HepG2 (cell line): ENCODE results near the gene ANKRD1. TPM values are rescaled to one million over a fixed set of nuclear protein-coding genes. Genes with fewer than 3 reads are reported as not detected.

Experiments used
- ARID2 ChIP-seq: sonication (generic); formaldehyde crosslinking; IDR thresholded peaks from 2 replicates; pipeline ENCODE4 v1.8.1; 2022; ENCODE audit warnings: mild to moderate bottlenecking, missing genetic modification reagents, borderline replicate concordance
- BRCA1 ChIP-seq: sonication (generic); formaldehyde crosslinking; IDR thresholded peaks from 2 replicates; pipeline ENCODE4 v1.4.0; 2020; ENCODE audit warnings: missing genetic modification reagents
- CEBPZ ChIP-seq: IDR thresholded peaks from 2 replicates; pipeline ENCODE4 v1.6.1; 2012; ENCODE audit warnings: low read length, improper control_type of control experiment
- CENPT ChIP-seq: sonication (generic); formaldehyde crosslinking; IDR thresholded peaks from 2 replicates; pipeline ENCODE4 v1.8.0; 2022; ENCODE audit warnings: low read depth, mild to moderate bottlenecking, moderate library complexity, missing genetic modification reagents
- ELF3 ChIP-seq: IDR thresholded peaks from 2 replicates; pipeline ENCODE4 v1.6.1; 2016; ENCODE audit warnings: missing genetic modification reagents, missing compliant biosample characterization
- FOXK2 ChIP-seq: fragments of 450-650 bp; IDR thresholded peaks from 2 replicates; pipeline ENCODE4 v1.6.1; 2016
- JUN ChIP-seq: sonication (generic); formaldehyde crosslinking; IDR thresholded peaks from 2 replicates; pipeline ENCODE4 v1.4.0; 2020; ENCODE audit warnings: mild to moderate bottlenecking, missing genetic modification reagents
- MNT ChIP-seq: fragments of 450-650 bp; IDR thresholded peaks from 2 replicates; pipeline ENCODE4 v1.6.1; 2016
- NFE2L2 ChIP-seq: fragments of 150-350 bp; IDR thresholded peaks from 2 replicates; pipeline ENCODE4 v1.6.1; 2014; ENCODE audit warnings: low read length
- NR2F6 ChIP-seq, 2 experiments: IDR thresholded peaks; 2 replicates each; pipeline ENCODE4 v1.6.1; 2016; ENCODE audit warnings: antibody characterized with exemption in 1 of 2, mild to moderate bottlenecking in 1 of 2
- POGZ ChIP-seq: sonication (generic); formaldehyde crosslinking; IDR thresholded peaks from 2 replicates; pipeline ENCODE4 v1.4.0; 2020; ENCODE audit warnings: mild to moderate bottlenecking, missing genetic modification reagents
- RBFOX2 ChIP-seq: fragments of 200-400 bp; formaldehyde crosslinking; IDR thresholded peaks from 2 replicates; pipeline ENCODE4 v1.6.1; 2017; ENCODE audit warnings: low read depth, mild to moderate bottlenecking, low read length
- RNF2 ChIP-seq: fragments of 450-650 bp; conservative IDR thresholded peaks from 2 replicates; pipeline ENCODE4 v1.6.1; 2016; ENCODE audit warnings: low read depth
- THRA ChIP-seq: sonication (generic); formaldehyde crosslinking; IDR thresholded peaks from 2 replicates; pipeline ENCODE4 v1.4.0; 2020; ENCODE audit warnings: missing genetic modification reagents, borderline replicate concordance
- ZBTB7B ChIP-seq: sonication (generic); formaldehyde crosslinking; IDR thresholded peaks from 2 replicates; pipeline ENCODE4 v1.4.0; 2020; ENCODE audit warnings: missing genetic modification reagents
- ZFP90 ChIP-seq: sonication (generic); formaldehyde crosslinking; IDR thresholded peaks from 2 replicates; pipeline ENCODE4 v1.8.0; 2022; ENCODE audit warnings: missing genetic modification reagents, mild to moderate bottlenecking, inconsistent platforms, borderline replicate concordance
- ZNF343 ChIP-seq: sonication (generic); formaldehyde crosslinking; IDR thresholded peaks from 2 replicates; pipeline ENCODE4 v1.4.0; 2020; ENCODE audit warnings: mild to moderate bottlenecking, missing genetic modification reagents
- ZNF7 ChIP-seq: IDR thresholded peaks from 2 replicates; pipeline ENCODE4 v1.6.1; 2016; ENCODE audit warnings: missing biosample characterization, missing genetic modification reagents
- ZNF713 ChIP-seq: sonication (generic); formaldehyde crosslinking; IDR thresholded peaks from 2 replicates; pipeline ENCODE4 v1.4.0; 2020; ENCODE audit warnings: mild to moderate bottlenecking, missing genetic modification reagents
- ZNF740 ChIP-seq: sonication (generic); formaldehyde crosslinking; IDR thresholded peaks from 2 replicates; pipeline ENCODE4 v1.4.0; 2020; ENCODE audit warnings: missing genetic modification reagents
- ZNF766 ChIP-seq: sonication (generic); formaldehyde crosslinking; IDR thresholded peaks from 2 replicates; pipeline ENCODE4 v1.5.0; 2020; ENCODE audit warnings: missing genetic modification reagents, borderline replicate concordance
- ZXDC ChIP-seq: sonication (generic); formaldehyde crosslinking; IDR thresholded peaks from 2 replicates; pipeline ENCODE4 v1.5.0; 2020; ENCODE audit warnings: mild to moderate bottlenecking, missing genetic modification reagents
- polyA plus RNA-seq, 8 experiments: library from polyadenylated mRNA; depleted of rRNA in 3 of 8; stranded (reverse) in 7 of 8; unstranded in 1 of 8; fragments of >200 nt; fragmentation: Illumina TruSeq in 4 of 8; extraction: Trizol in 4 of 8; gene quantifications; 2 replicates each; pipeline versions ENCODE4 v1.2.1 to v1.2.3, GENCODE V29; 2011 to 2016; ENCODE audit warnings: low read depth in 4 of 8, missing spikeins in 1 of 8, mixed read lengths in 1 of 8; ENCODE audit not compliant: insufficient read depth in 1 of 8
- total RNA-seq, 5 experiments: library from RNA; depleted of rRNA; stranded (reverse); fragments of >200 nt; fragmentation: Illumina TruSeq; extraction: Trizol; gene quantifications; 2 replicates each; pipeline ENCODE4 v1.2.3, GENCODE V29; 2016; ENCODE audit warnings: low read depth in 1 of 5

The ANKRD1 gene
- total and polyA plus RNA-seq, 2 of the 13 experiments (the other 11 are each of a cell fraction or from before 2014, with no cell fraction given), result 19.4 to 41.8 TPM

GRCh38 chr10:90920986-90921666 is at the start of gene ANKRD1 (continued):
- TF ChIP-seq ZNF7 (no peak), ELF3 (CRISPR knock-in tag) (peak; percentile 96), ZFP90 (CRISPR knock-in tag) (0 out of 2 replicates have a peak, but pooled peaks have one; percentile 18), ZNF740 (CRISPR knock-in tag) (no peak), RNF2 (no peak), ZNF713 (no peak), THRA (CRISPR knock-in tag) (peak; percentile 44; the same call in 1 of the 2 replicates), MNT (no peak), RBFOX2 (no peak), ARID2 (CRISPR knock-in tag) (no peak), FOXK2 (no peak), BRCA1 (no peak), POGZ (CRISPR knock-in tag) (peak; percentile 68), NFE2L2 (peak; percentile 93), ZNF343 (CRISPR knock-in tag) (no peak), JUN (CRISPR knock-in tag) (peak; percentile 100), ZBTB7B (CRISPR knock-in tag) (0 out of 2 replicates have a peak, but pooled peaks have one; percentile 46), ZNF766 (CRISPR knock-in tag) (no peak), CEBPZ (no peak), ZXDC (no peak), NR2F6 (IDR thresholded peaks at IDR 0.05) (peak; percentile 32; the same call in 1 of the 2 replicates), NR2F6 (CRISPR knock-in tag; IDR thresholded peaks at IDR 0.05) (peak; percentile 67), CENPT (no peak)
